ENCODE data around the gene SRRM5. TPM values are rescaled to one million over a fixed set of nuclear protein-coding genes. Genes with fewer than 3 reads are reported as not detected.

SRRM5 gene
- total and polyA plus RNA-seq, 2 of the 4 experiments (the other 2 are of a cell fraction), result 0.10 TPM; not detected in 1

GRCh38 chr19:43622956-43623355 is 11.1 kb downstream of the SRRM5 start:
- Histone ChIP-seq H2AFZ (replicated peaks; ENCODE audit: low read length, poor library complexity) (no peak overlapping the region), H2AK5ac (ENCODE audit: low read depth, low read length) (no peak overlapping the region), H3K9me1 (ENCODE audit: insufficient read depth, low read length) (peaks cover 7% of the 10 kb centered on the region), H2BK120ac (ENCODE audit: low read depth, low read length) (no peak overlapping the region), H3K36me3 (ENCODE audit: control insufficient read depth, insufficient read depth, low read length) (no peaks in the 10 kb centered on the region), H2BK20ac (ENCODE audit: low read depth, low read length) (no peak overlapping the region), H3K9ac (ENCODE audit: low read depth, low read length) (no peak overlapping the region), H3K23ac (ENCODE audit: low read depth, low read length) (no peak overlapping the region), H3K4ac (ENCODE audit: low read depth, low read length) (no peak overlapping the region), H4K91ac (ENCODE audit: insufficient read depth, low read depth, low read length) (no peak overlapping the region), H4K8ac (ENCODE audit: low read depth in 2 of 2, low read length in 2 of 2) (no peak overlapping the region), H3K27me3 (ENCODE audit: control insufficient read depth, insufficient read depth, low read length) (no peaks in the 10 kb centered on the region), H3K18ac (ENCODE audit: low read depth, low read length) (no peak overlapping the region), H2BK5ac (ENCODE audit: low read depth, low read length, poor library complexity, severe bottlenecking) (no peak overlapping the region), H3K9me3 (ENCODE audit: control insufficient read depth, insufficient read depth, low read length) (no peaks in the 10 kb centered on the region), H2BK15ac (ENCODE audit: low read depth, low read length) (no peak overlapping the region), H3K56ac (ENCODE audit: extremely low read depth, insufficient read depth, low read length) (no peak overlapping the region), H3K4me1 (ENCODE audit: control insufficient read depth, insufficient read depth, low read length) (peaks cover 6% of the 10 kb centered on the region), H4K20me1 (ENCODE audit: insufficient read depth, low read length) (no peaks in the 10 kb centered on the region), H3K14ac (replicated peaks; ENCODE audit: low read depth, low read length) (no peak overlapping the region), H4K5ac (ENCODE audit: low read depth, low read length) (no peak overlapping the region), H3K27ac (ENCODE audit: insufficient read depth, low read length) (no peak overlapping the region), H3K4me2 (ENCODE audit: low read depth, low read length) (no peak overlapping the region), H3K79me1 (ENCODE audit: low read depth in 1 of 2, low read length in 2 of 2) (peaks cover 16 to 27% of the 10 kb centered on the region in 2 experiments; a peak in 3 of 4 replicates), H3K4me3 (ENCODE audit: insufficient read depth, low read depth, low read length) (no peak overlapping the region), H2AK9ac (replicated peaks; ENCODE audit: low read depth, low read length, poor library complexity) (no peak overlapping the region)
- intact Hi-C loops (cut with micrococcal nuclease) (no loop called here), dilution Hi-C loops (cut with HindIII; ENCODE audit: low sequenced_read_pairs, unreplicated experiment) (no loop called here), in situ Hi-C loops (cut with MboI; ENCODE audit: low sequenced_read_pairs) (no loop called here)
- DNase-seq, result no peak
- WGBS, 2 experiments (ENCODE audit: extremely low coverage in 2 of 2, insufficient read length in 1 of 2), result no CpG with 5 or more reads among the region's 1 CpG
- POLR2A ChIA-PET (ENCODE audit: unreplicated experiment), result no interaction called here
- ATAC-seq (ENCODE audit: low read depth), result no peak
- TF ChIP-seq CHD1 (IDR thresholded peaks at IDR 0.05; ENCODE audit: low read depth, low read length), result no peak
- no peak for TF ChIP-seq MAZ (IDR thresholded peaks at IDR 0.05; ENCODE audit: borderline replicate concordance, low read depth, low read length)
- TF ChIP-seq, protein P1, sequence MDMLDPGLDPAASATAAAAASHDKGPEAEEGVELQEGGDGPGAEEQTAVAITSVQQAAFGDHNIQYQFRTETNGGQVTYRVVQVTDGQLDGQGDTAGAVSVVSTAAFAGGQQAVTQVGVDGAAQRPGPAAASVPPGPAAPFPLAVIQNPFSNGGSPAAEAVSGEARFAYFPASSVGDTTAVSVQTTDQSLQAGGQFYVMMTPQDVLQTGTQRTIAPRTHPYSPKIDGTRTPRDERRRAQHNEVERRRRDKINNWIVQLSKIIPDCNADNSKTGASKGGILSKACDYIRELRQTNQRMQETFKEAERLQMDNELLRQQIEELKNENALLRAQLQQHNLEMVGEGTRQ (IDR thresholded peaks at IDR 0.05; ENCODE audit: low read depth, low read length), result no peak
- TF ChIP-seq MAFK (IDR thresholded peaks at IDR 0.05; ENCODE audit: low read depth, low read length), result no peak
- no peak for TF ChIP-seq RAD21 (IDR thresholded peaks at IDR 0.05; ENCODE audit: low read length)
- TF ChIP-seq CEBPB (IDR thresholded peaks at IDR 0.05; ENCODE audit: low read depth, low read length), result no peak
- no peak for TF ChIP-seq FOS (IDR thresholded peaks at IDR 0.05; ENCODE audit: low read depth, low read length)
- no peak for TF ChIP-seq SMC3 (IDR thresholded peaks at IDR 0.05; ENCODE audit: low read depth, low read length)
- TF ChIP-seq BHLHE40 (IDR thresholded peaks at IDR 0.05; ENCODE audit: low read depth, low read length), result no peak
- no peak for TF ChIP-seq MXI1 (IDR thresholded peaks at IDR 0.05; ENCODE audit: borderline replicate concordance, low read depth, low read length)
- no peak for TF ChIP-seq RFX5 (IDR thresholded peaks at IDR 0.05; ENCODE audit: low read depth, low read length)
- TF ChIP-seq, protein P2, sequence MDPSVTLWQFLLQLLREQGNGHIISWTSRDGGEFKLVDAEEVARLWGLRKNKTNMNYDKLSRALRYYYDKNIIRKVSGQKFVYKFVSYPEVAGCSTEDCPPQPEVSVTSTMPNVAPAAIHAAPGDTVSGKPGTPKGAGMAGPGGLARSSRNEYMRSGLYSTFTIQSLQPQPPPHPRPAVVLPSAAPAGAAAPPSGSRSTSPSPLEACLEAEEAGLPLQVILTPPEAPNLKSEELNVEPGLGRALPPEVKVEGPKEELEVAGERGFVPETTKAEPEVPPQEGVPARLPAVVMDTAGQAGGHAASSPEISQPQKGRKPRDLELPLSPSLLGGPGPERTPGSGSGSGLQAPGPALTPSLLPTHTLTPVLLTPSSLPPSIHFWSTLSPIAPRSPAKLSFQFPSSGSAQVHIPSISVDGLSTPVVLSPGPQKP (IDR thresholded peaks at IDR 0.05; ENCODE audit: borderline replicate concordance, low read depth, low read length), result no peak
- TF ChIP-seq CTCF (conservative IDR thresholded peaks at IDR 0.05; ENCODE audit: low read depth, low read length), result no peak
- no peak for TF ChIP-seq RCOR1 (IDR thresholded peaks at IDR 0.05; ENCODE audit: insufficient replicate concordance, low read length)
- no peak for TF ChIP-seq NFE2L2 (IDR thresholded peaks at IDR 0.05; ENCODE audit: low read depth, low read length)
- no peak for TF ChIP-seq POLR2A (IDR thresholded peaks at IDR 0.05; ENCODE audit: low read depth, low read length)
- CTCF ChIA-PET, result no interaction called here
- BruUV-seq (replicated peaks), result no TSS peak
